Measurements from ENCODE around the gene TUBB2B.
"Not testable (repeated sequence)": the region's sequence is repeated elsewhere in the genome, so short reads cannot be mapped to it uniquely, and the experiment has no call there.

Gene TUBB2B

GRCh38 chr6:3208098-3208774, 19.2 kb downstream of the TUBB2B start:
- no peaks in the 10 kb centered on the region for H3K9me3 ChIP-seq (ENCODE audit: control insufficient read depth, insufficient read depth, low read depth, low read length)
- peak overlapping the region; percentile 15; the same call in 1 of the 2 replicates for H3K4me3 ChIP-seq (ENCODE audit: low read depth, low read length)
- peak overlapping the region; percentile 31 for H3K9ac ChIP-seq (ENCODE audit: low read length)
- H3K27me3 ChIP-seq (ENCODE audit: control insufficient read depth, insufficient read depth, low read length) = no peaks in the 10 kb centered on the region
- H3K4me1 ChIP-seq (ENCODE audit: control insufficient read depth, insufficient read depth, low read length) = peaks cover 42% of the 10 kb centered on the region
- H3K36me3 ChIP-seq (ENCODE audit: control insufficient read depth, insufficient read depth, low read length) = no peaks in the 10 kb centered on the region
- H3K27ac ChIP-seq (ENCODE audit: low read depth, low read length) = 0 out of 2 replicates have a peak overlapping the region, but pooled peaks have one; percentile 4

DNA sequence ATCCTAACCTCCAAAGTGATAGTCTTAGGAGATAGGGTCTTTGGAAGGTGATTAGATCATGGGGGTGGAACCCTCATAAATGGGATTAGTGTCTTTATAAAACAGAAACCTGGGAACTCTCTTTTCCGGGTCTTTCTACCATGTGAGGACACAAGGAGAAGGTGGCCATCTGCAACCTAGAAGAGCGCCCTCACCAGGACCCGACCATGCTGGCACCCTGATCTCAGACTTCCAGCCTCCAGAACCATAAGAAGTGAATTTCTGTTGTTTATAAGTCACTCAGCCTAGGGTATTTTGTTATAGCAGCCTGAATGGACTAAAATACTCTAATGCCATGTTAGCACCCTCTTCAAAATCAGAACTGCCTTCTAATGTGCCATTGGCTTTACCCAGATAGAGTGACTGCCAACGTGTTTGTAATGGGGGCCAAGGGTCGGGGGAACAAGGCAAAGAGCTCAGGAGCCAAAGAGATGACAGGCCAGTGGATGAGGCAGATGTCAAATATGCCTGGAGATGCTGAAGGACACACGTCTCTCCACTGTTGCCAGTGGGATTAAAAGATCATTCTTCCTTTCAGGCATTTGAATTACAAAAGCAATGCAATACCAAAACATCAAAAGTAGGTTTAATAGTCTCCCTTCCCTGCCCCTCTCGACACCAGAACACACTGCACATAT, 21.0 kb downstream of the TUBB2B start:
- H3K36me3 ChIP-seq (ENCODE audit: control insufficient read depth, insufficient read depth, low read length) = no peaks in the 10 kb centered on the region
- no peak overlapping the region for H3K9ac ChIP-seq (ENCODE audit: low read length)
- peaks cover 35% of the 10 kb centered on the region for H3K4me1 ChIP-seq (ENCODE audit: control insufficient read depth, insufficient read depth, low read length)
- H3K27ac ChIP-seq (ENCODE audit: low read depth, low read length) = no peak overlapping the region
- no peaks in the 10 kb centered on the region for H3K9me3 ChIP-seq (ENCODE audit: control insufficient read depth, insufficient read depth, low read depth, low read length)
- no peaks in the 10 kb centered on the region for H3K27me3 ChIP-seq (ENCODE audit: control insufficient read depth, insufficient read depth, low read length)
- no peak overlapping the region for H3K4me3 ChIP-seq (ENCODE audit: low read depth, low read length)

- peaks cover 35% of the 10 kb centered on the region for H3K4me1 ChIP-seq (ENCODE audit: control insufficient read depth, insufficient read depth, low read length)
- H3K27ac ChIP-seq (ENCODE audit: low read depth, low read length) = no peak overlapping the region
- no peak overlapping the region for H3K9ac ChIP-seq (ENCODE audit: low read length)
- H3K9me3 ChIP-seq (ENCODE audit: control insufficient read depth, insufficient read depth, low read depth, low read length) = no peaks in the 10 kb centered on the region
- no peak overlapping the region for H3K4me3 ChIP-seq (ENCODE audit: low read depth, low read length)
- H3K27me3 ChIP-seq (ENCODE audit: control insufficient read depth, insufficient read depth, low read length) = no peaks in the 10 kb centered on the region
- H3K36me3 ChIP-seq (ENCODE audit: control insufficient read depth, insufficient read depth, low read length) = no peaks in the 10 kb centered on the region
These were observed 21.5 kb downstream of the TUBB2B start for GRCh38 chr6:3205913-3206312.

DNA sequence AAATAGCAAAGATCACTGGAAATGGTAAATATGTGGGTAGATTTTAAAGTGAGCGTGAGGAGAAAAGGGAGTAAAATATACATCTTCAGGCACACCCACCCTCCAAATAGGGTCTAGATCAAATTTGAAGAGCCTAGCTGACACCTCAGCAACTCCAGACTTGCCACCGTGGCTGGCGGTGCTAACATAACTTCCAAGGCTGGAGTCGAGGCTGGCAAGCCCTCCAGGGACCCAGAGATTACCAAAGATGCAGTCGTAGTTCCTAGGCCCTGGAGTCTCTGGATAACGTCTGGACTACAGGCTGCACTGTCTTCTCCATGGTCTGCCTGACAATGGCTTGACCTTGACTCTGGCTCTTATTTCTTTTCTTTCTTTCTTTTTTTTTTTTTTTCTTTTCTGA, 22.5 kb downstream of the TUBB2B start:
- Histone ChIP-seq H3K9me3 (ENCODE audit: control insufficient read depth, insufficient read depth, low read depth, low read length) (no peaks in the 10 kb centered on the region), H3K4me1 (ENCODE audit: control insufficient read depth, insufficient read depth, low read length) (peaks cover 31% of the 10 kb centered on the region), H3K4me3 (ENCODE audit: low read depth, low read length) (no peak overlapping the region), H3K9ac (ENCODE audit: low read length) (no peak overlapping the region), H3K36me3 (ENCODE audit: control insufficient read depth, insufficient read depth, low read length) (no peaks in the 10 kb centered on the region; the same call in 1 of the 2 replicates), H3K27me3 (ENCODE audit: control insufficient read depth, insufficient read depth, low read length) (no peaks in the 10 kb centered on the region), H3K27ac (ENCODE audit: low read depth, low read length) (no peak overlapping the region)

GRCh38 chr6:3202999-3203696, 24.3 kb downstream of the TUBB2B start:
- Histone ChIP-seq H3K27ac (ENCODE audit: low read depth, low read length) (no peak overlapping the region), H3K9me3 (ENCODE audit: control insufficient read depth, insufficient read depth, low read depth, low read length) (peaks cover 5% of the 10 kb centered on the region; the same call in 1 of the 2 replicates), H3K4me1 (ENCODE audit: control insufficient read depth, insufficient read depth, low read length) (peaks cover 19% of the 10 kb centered on the region), H3K4me3 (ENCODE audit: low read depth, low read length) (no peak overlapping the region), H3K27me3 (ENCODE audit: control insufficient read depth, insufficient read depth, low read length) (no peaks in the 10 kb centered on the region), H3K9ac (ENCODE audit: low read length) (no peak overlapping the region), H3K36me3 (ENCODE audit: control insufficient read depth, insufficient read depth, low read length) (peaks cover 3% of the 10 kb centered on the region; the same call in 1 of the 2 replicates)

DNA sequence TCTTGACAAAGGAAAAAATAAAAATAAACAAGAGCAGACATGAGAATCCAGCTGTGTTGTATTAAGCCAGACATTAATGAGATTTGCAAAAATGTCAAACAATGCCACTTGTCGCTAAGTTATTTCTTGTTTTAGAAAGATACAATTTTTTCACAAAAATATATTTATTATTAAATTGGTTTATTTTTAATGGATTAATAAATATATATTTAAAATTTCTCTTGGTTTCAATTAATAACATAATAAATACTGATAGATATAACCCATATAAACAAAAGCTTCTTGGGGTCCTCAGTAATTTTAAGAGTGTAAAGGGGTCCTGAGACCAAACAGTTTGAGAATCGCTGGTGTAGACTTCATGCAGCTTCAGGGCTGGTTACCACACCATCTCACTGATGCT, 26.1 kb downstream of the TUBB2B start:
- H3K9ac ChIP-seq (ENCODE audit: low read length) = no peak overlapping the region
- no peak overlapping the region for H3K27ac ChIP-seq (ENCODE audit: low read depth, low read length)
- H3K4me3 ChIP-seq (ENCODE audit: low read depth, low read length) = no peak overlapping the region
- H3K9me3 ChIP-seq (ENCODE audit: control insufficient read depth, insufficient read depth, low read depth, low read length) = peaks cover 5% of the 10 kb centered on the region; the same call in 1 of the 2 replicates
- H3K36me3 ChIP-seq (ENCODE audit: control insufficient read depth, insufficient read depth, low read length) = peaks cover 3% of the 10 kb centered on the region; the same call in 1 of the 2 replicates
- no peaks in the 10 kb centered on the region for H3K27me3 ChIP-seq (ENCODE audit: control insufficient read depth, insufficient read depth, low read length)
- peaks cover 8% of the 10 kb centered on the region for H3K4me1 ChIP-seq (ENCODE audit: control insufficient read depth, insufficient read depth, low read length)

DNA sequence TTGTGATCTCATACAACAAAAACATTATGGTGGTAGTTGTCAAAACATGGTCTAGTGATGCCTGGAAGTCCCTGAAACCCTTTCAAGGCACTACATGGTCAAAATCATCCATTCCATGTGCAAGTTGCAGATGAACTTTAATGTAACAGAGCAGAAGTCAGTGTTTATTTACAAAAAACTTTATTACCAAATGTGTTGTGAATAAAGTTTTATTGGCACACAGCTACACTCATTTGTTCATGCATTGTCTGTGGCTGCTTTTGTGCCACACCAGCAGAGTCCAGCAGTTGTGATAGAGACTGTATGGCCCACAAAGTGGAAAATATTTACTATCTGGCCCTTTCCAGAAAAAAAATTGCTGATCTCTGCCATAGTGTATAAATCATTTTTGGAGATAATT, 26.8 kb downstream of the TUBB2B start:
- Histone ChIP-seq H3K4me1 (ENCODE audit: control insufficient read depth, insufficient read depth, low read length) (peaks cover 10% of the 10 kb centered on the region), H3K9me3 (ENCODE audit: control insufficient read depth, insufficient read depth, low read depth, low read length) (peaks cover 5% of the 10 kb centered on the region; the same call in 1 of the 2 replicates), H3K27me3 (ENCODE audit: control insufficient read depth, insufficient read depth, low read length) (no peaks in the 10 kb centered on the region), H3K27ac (ENCODE audit: low read depth, low read length) (no peak overlapping the region), H3K36me3 (ENCODE audit: control insufficient read depth, insufficient read depth, low read length) (peaks cover 3% of the 10 kb centered on the region; the same call in 1 of the 2 replicates), H3K9ac (ENCODE audit: low read length) (no peak overlapping the region), H3K4me3 (ENCODE audit: low read depth, low read length) (no peak overlapping the region)

GRCh38 chr6:3199382-3199781, 28.1 kb downstream of the TUBB2B start:
- no peak overlapping the region for H3K27ac ChIP-seq (ENCODE audit: low read depth, low read length)
- no peak overlapping the region for H3K4me3 ChIP-seq (ENCODE audit: low read depth, low read length)
- H3K4me1 ChIP-seq (ENCODE audit: control insufficient read depth, insufficient read depth, low read length) = peaks cover 23% of the 10 kb centered on the region
- peaks cover 3% of the 10 kb centered on the region; the same call in 1 of the 2 replicates for H3K36me3 ChIP-seq (ENCODE audit: control insufficient read depth, insufficient read depth, low read length)
- H3K9ac ChIP-seq (ENCODE audit: low read length) = no peak overlapping the region
- H3K27me3 ChIP-seq (ENCODE audit: control insufficient read depth, insufficient read depth, low read length) = no peaks in the 10 kb centered on the region
- peaks cover 5% of the 10 kb centered on the region; the same call in 1 of the 2 replicates for H3K9me3 ChIP-seq (ENCODE audit: control insufficient read depth, insufficient read depth, low read depth, low read length)

DNA sequence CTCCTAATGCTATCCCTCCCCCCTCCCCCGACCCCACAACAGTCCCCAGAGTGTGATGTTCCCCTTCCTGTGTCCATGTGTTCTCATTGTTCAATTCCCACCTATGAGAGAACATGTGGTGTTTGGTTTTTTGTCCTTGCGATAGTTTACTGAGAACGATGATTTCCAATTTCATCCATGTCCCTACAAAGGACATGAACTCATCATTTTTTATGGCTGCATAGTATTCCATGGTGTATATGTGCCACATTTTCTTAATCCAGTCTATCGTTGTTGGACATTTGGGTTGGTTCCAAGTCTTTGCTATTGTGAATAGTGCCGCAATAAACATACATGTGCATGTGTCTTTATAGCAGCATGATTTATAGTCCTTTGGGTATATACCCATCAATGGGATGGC, 29.7 kb downstream of the TUBB2B start:
- H3K4me3 ChIP-seq (ENCODE audit: low read depth, low read length); H3K36me3 ChIP-seq (ENCODE audit: control insufficient read depth, insufficient read depth, low read length); H3K27ac ChIP-seq (ENCODE audit: low read depth, low read length); H3K27me3 ChIP-seq (ENCODE audit: control insufficient read depth, insufficient read depth, low read length); H3K9ac ChIP-seq (ENCODE audit: low read length); H3K9me3 ChIP-seq (ENCODE audit: control insufficient read depth, insufficient read depth, low read depth, low read length): not testable (repeated sequence)
- peaks cover 35% of the 10 kb centered on the region for H3K4me1 ChIP-seq (ENCODE audit: control insufficient read depth, insufficient read depth, low read length)

DNA sequence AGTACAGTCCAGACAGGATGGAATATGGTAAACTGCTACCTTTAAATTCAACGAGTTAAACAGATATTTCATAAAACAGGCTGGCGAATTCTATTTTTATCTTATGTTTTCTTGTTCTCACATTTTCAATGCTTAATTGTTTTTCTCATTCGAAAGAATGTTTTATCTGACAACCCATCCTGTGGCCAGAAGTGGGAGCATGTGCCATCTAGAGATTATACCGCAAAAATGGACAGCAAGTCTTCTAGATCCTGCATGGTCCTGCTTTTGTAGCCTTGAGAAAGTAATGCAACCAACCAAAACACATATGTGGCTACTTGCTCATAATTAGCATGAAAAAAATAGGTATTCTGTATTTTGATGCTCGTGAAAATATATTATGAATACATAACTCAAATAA, 30.7 kb downstream of the TUBB2B start:
- no peak overlapping the region for H3K9ac ChIP-seq (ENCODE audit: low read length)
- peaks cover 35% of the 10 kb centered on the region for H3K4me1 ChIP-seq (ENCODE audit: control insufficient read depth, insufficient read depth, low read length)
- H3K9me3 ChIP-seq (ENCODE audit: control insufficient read depth, insufficient read depth, low read depth, low read length) = peaks cover 5% of the 10 kb centered on the region; the same call in 1 of the 2 replicates
- H3K4me3 ChIP-seq (ENCODE audit: low read depth, low read length) = no peak overlapping the region
- peaks cover 3% of the 10 kb centered on the region; the same call in 1 of the 2 replicates for H3K36me3 ChIP-seq (ENCODE audit: control insufficient read depth, insufficient read depth, low read length)
- H3K27ac ChIP-seq (ENCODE audit: low read depth, low read length) = no peak overlapping the region
- H3K27me3 ChIP-seq (ENCODE audit: control insufficient read depth, insufficient read depth, low read length) = no peaks in the 10 kb centered on the region
